ENCODE data around the gene EEF1AKMT2.
A peak's percentile ranks its signal among the peaks of the same experiment; 100 is the strongest.

DNA sequence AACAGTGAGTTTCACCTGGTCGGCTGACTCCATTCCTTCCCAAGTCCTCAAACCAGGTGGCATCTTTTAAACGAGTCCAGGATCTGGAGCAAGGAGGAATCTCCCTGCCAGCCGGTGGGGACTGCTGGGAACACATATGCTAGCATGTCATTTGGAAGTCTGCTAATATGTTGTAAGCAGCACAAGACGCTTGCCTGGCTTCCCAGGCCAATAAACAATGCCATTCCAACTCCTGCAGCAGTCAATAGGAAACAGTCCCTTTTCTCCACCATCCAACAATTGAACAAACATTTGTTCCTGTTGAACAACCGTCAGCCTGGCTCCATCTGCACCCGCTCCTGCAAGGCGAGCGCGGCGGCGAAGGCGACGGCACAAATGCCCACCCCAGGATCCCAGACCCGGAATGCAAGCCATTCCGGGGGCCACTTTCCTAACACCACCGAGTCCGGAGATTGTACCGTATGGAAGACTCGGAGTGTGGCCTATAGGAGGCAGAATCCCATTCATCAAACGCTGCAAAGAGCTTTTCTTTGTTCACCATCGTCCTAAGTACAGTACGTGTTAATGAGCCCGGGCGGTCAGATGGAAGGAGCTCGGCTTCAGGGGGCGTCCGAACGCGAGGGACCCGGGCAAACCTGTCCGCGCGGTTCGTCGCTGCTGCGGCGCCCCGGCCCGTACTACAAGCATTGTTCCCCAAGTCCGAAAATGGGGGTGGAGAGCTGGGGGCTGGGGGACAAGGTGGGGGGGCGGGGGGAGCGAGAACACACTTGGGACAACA, 49.1 kb downstream of the EEF1AKMT2 start:
- TF ChIP-seq, protein P1, sequence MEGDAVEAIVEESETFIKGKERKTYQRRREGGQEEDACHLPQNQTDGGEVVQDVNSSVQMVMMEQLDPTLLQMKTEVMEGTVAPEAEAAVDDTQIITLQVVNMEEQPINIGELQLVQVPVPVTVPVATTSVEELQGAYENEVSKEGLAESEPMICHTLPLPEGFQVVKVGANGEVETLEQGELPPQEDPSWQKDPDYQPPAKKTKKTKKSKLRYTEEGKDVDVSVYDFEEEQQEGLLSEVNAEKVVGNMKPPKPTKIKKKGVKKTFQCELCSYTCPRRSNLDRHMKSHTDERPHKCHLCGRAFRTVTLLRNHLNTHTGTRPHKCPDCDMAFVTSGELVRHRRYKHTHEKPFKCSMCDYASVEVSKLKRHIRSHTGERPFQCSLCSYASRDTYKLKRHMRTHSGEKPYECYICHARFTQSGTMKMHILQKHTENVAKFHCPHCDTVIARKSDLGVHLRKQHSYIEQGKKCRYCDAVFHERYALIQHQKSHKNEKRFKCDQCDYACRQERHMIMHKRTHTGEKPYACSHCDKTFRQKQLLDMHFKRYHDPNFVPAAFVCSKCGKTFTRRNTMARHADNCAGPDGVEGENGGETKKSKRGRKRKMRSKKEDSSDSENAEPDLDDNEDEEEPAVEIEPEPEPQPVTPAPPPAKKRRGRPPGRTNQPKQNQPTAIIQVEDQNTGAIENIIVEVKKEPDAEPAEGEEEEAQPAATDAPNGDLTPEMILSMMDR (IDR thresholded peaks at IDR 0.05) = peak in 2 of 7 experiments; percentile 7 to 14
- no peak for TF ChIP-seq POLR2A (IDR thresholded peaks at IDR 0.05)
